NCI-H146 treated with DMSO at 0.1 percent for 48 hours (cell line): ENCODE data around the gene TINCR.

Experiments used
- DNase-seq: peaks from one replicate; lab custom pipeline; 2025; ENCODE audit not compliant: unreplicated experiment; lab: John Stamatoyannopoulos, UW

Gene TINCR

GRCh38 chr19:5520501-5520900, 47.3 kb downstream of the TINCR start:
- no peak for DNase-seq

- DNase-seq: no peak
Observed at GRCh38 chr19:5519076-5519475, 48.7 kb downstream of the TINCR start.

GRCh38 chr19:5515737-5516136, 52.0 kb downstream of the TINCR start:
- no peak for DNase-seq

- no peak for DNase-seq
Observed at GRCh38 chr19:5514001-5514400, 53.8 kb downstream of the TINCR start.

- DNase-seq: no peak
Observed at GRCh38 chr19:5512715-5513114, 55.0 kb downstream of the TINCR start.
